Fibroblast of pulmonary artery (primary cell): ENCODE data around the gene DAPK1.

ENCODE experiments used
- DNase-seq: peaks from one replicate; pipeline ENCODE4 v3.0.0-alpha.2; 2010; ENCODE audit warnings: low read depth
- H3K4me3 ChIP-seq: replicated peaks from 2 replicates; pipeline ENCODE4 v1.5.1; 2011; ENCODE audit warnings: low read depth, mild to moderate bottlenecking, control low read depth, low read length, moderate library complexity
- TF ChIP-seq, protein P1 (sequence below): IDR thresholded peaks from 2 replicates; pipeline ENCODE4 v1.5.1; 2011; ENCODE audit warnings: mild to moderate bottlenecking, control low read depth, low read length, inconsistent platforms; ENCODE audit errors: missing control alignments

Gene DAPK1

DNA sequence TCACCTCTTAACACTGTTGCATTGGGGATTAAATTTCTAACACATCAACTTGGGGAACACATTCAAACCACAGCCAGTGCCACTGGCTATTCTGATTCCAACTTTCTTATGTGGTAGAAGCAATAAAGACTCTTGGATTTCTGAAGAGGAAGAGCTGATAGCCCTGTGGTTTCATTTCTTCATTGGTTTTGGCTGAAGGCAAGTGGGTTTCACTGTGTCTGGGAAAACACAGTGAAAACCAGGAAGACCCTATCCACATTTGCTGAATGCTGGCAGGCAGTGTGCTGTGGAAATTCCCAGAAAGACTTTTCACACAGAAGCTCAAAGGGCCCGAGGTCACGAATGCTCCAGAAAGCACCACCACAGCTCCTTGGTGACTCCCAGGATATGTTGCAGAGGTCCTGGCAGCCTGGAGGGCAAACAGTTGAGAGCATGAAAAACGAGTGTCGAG is 67.1 kb downstream of the DAPK1 start:
- H3K4me3 ChIP-seq, result no peak overlapping the region
- TF ChIP-seq, protein P1, sequence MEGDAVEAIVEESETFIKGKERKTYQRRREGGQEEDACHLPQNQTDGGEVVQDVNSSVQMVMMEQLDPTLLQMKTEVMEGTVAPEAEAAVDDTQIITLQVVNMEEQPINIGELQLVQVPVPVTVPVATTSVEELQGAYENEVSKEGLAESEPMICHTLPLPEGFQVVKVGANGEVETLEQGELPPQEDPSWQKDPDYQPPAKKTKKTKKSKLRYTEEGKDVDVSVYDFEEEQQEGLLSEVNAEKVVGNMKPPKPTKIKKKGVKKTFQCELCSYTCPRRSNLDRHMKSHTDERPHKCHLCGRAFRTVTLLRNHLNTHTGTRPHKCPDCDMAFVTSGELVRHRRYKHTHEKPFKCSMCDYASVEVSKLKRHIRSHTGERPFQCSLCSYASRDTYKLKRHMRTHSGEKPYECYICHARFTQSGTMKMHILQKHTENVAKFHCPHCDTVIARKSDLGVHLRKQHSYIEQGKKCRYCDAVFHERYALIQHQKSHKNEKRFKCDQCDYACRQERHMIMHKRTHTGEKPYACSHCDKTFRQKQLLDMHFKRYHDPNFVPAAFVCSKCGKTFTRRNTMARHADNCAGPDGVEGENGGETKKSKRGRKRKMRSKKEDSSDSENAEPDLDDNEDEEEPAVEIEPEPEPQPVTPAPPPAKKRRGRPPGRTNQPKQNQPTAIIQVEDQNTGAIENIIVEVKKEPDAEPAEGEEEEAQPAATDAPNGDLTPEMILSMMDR, result no peak
- no peak for DNase-seq

DNA sequence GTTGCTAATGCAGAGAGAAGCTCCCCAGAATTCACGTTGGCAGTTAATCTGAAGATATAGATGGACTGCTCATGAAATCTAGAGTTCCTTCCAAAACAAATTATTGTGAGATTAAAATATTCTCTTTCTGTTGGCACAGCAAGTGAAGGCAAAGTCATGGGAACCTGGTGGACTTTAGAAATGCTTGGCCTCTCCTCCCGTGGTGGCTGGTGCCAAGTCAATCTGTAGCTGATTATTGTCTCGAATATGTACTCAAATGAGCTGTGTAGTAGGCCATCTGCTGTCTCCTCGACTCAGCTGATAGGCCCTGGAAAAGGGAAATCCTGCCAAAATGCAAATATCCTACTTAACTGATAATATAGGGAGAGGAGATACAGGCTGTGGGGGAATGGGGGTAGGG is 69.3 kb downstream of the DAPK1 start:
- DNase-seq, result peak; percentile 37
- H3K4me3 ChIP-seq, result no peak overlapping the region
- TF ChIP-seq, protein P1, result no peak

DNA sequence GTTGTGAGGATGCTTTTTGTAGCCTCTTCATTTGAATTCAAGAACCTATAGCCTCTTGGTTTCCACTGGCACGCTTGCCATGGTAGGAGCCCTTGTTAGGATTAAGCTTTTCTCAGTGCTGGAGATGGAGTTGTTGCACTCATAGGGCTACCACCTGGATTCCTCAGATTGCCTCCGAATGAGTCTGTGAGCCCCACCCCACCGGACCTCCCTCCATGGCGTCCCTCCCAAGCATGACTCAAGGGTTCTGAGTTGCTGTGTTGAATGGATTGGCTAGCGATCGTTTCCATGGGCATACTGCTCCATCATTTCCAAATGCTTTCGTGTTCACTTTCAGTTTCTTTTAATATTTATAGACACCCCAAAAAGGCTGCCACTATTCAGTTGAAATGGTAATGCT is 69.9 kb downstream of the DAPK1 start:
- peak; percentile 61 for DNase-seq
- no peak overlapping the region for H3K4me3 ChIP-seq
- TF ChIP-seq, protein P1, result no peak

DNA sequence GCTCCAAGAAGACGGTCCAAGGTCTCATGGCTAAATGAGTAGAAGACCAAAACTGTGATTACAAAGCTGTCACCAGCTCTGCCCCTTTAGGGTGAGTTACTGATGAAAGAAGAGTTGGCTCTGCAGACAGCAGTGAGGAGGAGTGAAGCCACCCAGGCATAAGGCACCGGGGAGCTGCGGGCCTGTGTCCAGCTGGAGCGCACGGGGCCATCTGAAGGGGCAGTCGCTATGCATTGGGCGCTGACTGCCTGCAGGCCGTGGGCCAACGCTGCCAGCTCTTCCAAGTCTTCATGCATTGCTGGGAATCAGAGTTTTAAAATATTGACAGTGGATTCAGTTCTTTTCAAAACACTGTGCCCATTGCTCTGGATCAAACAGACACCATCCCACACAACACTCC is 70.3 kb downstream of the DAPK1 start:
- no peak for DNase-seq
- no peak overlapping the region for H3K4me3 ChIP-seq
- TF ChIP-seq, protein P1, result no peak

DNA sequence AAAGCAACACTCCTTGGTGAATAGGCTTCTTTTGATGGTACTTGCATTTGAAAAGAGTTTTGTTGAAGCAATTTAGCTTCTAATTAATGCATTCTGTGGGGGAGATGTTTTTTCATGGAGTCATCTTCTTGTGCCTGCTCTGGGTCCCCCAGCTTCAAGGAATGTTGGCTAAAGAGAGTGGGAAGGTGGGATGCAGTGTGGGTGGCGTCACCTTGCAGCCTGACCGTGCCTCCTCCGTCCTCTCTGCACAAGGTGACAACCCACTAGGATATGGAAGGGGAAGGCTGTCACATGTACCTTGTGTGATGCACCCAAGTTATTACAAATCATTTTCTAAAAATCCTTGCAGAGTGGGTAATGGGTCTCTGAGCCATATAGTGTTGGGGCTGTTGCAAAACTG is 70.7 kb downstream of the DAPK1 start:
- TF ChIP-seq, protein P1, result no peak
- H3K4me3 ChIP-seq, result no peak overlapping the region
- DNase-seq, result no peak

DNA sequence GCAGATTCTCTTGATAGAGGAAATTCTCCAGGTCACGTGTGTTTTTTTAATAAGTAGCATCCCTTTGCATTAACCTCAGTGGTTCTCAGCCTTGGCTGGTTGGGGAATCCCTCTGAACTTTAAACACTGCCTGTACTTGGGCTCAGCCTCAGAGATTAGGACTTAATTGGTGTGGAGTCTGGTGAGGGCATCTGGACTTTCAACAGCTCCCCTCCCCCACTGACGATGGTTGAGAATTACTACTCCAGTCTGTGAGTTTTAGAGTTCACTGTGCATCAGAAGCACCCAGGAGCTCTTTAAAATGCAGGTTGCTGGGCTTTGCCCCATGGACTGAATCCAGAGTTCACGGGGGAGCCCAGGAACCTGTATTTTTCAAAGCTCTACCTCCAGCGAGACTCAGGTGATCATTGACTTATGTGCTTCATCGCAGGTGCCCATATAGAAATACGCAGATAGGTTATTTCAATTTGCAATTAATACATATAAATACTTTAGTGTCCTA is 71.4 kb downstream of the DAPK1 start:
- DNase-seq, result no peak
- TF ChIP-seq, protein P1, result no peak
- no peak overlapping the region for H3K4me3 ChIP-seq

DNA sequence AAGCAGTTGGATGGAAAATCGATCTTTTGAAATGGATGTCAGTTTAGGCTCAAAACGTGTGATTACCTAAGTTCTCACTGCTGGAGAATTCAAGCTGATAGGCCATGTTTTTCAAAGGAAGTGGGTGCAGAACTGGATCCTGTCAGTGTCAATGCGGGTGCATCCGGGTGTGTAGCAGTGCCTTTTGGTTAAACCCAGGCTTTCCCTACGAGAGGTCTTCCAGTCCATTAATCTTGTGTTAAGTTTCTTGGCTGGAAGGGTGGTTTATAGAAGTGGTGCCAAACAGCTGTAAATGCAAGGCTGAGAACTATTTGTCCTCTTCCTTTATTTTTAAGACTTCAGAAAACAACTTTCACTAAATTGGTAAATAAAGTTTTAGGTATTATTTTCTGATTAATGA is 71.9 kb downstream of the DAPK1 start:
- DNase-seq, result peak; percentile 61
- H3K4me3 ChIP-seq, result no peak overlapping the region
- TF ChIP-seq, protein P1, result no peak
